K562 (cell line): ENCODE measurements around the gene NUP107. TPM values are rescaled to one million over a fixed set of nuclear protein-coding genes. Genes with fewer than 3 reads are reported as not detected.
A peak's percentile ranks its signal among the peaks of the same experiment; 100 is the strongest.

Source experiments
- DEAF1 ChIP-seq: fragments of 450-650 bp; formaldehyde crosslinking; IDR thresholded peaks from 2 replicates; pipeline ENCODE4 v1.4.0; 2020; ENCODE audit warnings: mild to moderate bottlenecking, moderate library complexity
- FOXJ3 ChIP-seq: sonication (generic); formaldehyde crosslinking; IDR thresholded peaks from 2 replicates; pipeline ENCODE4 v1.4.0; 2020; ENCODE audit warnings: mild to moderate bottlenecking, missing genetic modification reagents
- KLF1 ChIP-seq: fragments of 450-650 bp; IDR thresholded peaks from 2 replicates; pipeline ENCODE4 v1.6.1; 2016; ENCODE audit warnings: missing genetic modification characterization, missing compliant biosample characterization
- MLLT1 ChIP-seq, 2 experiments: fragments of 450-650 bp; IDR thresholded peaks; 2 replicates each; pipeline ENCODE4 v1.6.1; 2016
- PATZ1 ChIP-seq: fragments of 250-450 bp; sonication (Bioruptor Pico); IDR thresholded peaks from 2 replicates; pipeline ENCODE4 v1.5.0; 2020; ENCODE audit warnings: mild to moderate bottlenecking, borderline replicate concordance
- RFX5 ChIP-seq: IDR thresholded peaks from 2 replicates; pipeline ENCODE4 v1.6.1; 2011; ENCODE audit warnings: low read depth, mild to moderate bottlenecking, improper control_type of control experiment, low read length
- SMAD3 ChIP-seq: fragments of 450-650 bp; formaldehyde crosslinking; conservative IDR thresholded peaks from 2 replicates; pipeline ENCODE4 v1.4.0; 2020; ENCODE audit warnings: mild to moderate bottlenecking
- SMARCC2 ChIP-seq: fragments of 450-650 bp; IDR thresholded peaks from 2 replicates; pipeline ENCODE4 v1.6.1; 2017; ENCODE audit warnings: antibody characterized with exemption, moderate library complexity, mild to moderate bottlenecking, low read depth
- SREBF2 ChIP-seq: sonication (generic); formaldehyde crosslinking; IDR thresholded peaks from 2 replicates; pipeline ENCODE4 v1.4.0; 2020; ENCODE audit warnings: mild to moderate bottlenecking, missing genetic modification reagents
- THRA ChIP-seq: fragments of 450-650 bp; IDR thresholded peaks from 2 replicates; pipeline ENCODE4 v1.6.1; 2017; ENCODE audit warnings: mild to moderate bottlenecking, moderate library complexity
- ZBTB12 ChIP-seq: fragments of 250-450 bp; sonication (Bioruptor Pico); IDR thresholded peaks from 2 replicates; pipeline ENCODE4 v1.4.0; 2020
- ZBTB17 ChIP-seq: fragments of 450-650 bp; formaldehyde crosslinking; IDR thresholded peaks from 2 replicates; pipeline ENCODE4 v1.4.0; 2020; ENCODE audit warnings: mild to moderate bottlenecking
- ZNF175 ChIP-seq: fragments of 200-800 bp; sonication (Bioruptor generic); IDR thresholded peaks from 2 replicates; pipeline ENCODE4 v1.6.1; 2016; ENCODE audit warnings: low read depth, mild to moderate bottlenecking, missing genetic modification characterization, missing compliant biosample characterization
- polyA plus RNA-seq, 8 experiments: library from polyadenylated mRNA; depleted of rRNA in 4 of 8; stranded (reverse) in 5 of 8; unstranded in 3 of 8; fragments of >200 nt; fragmentation: Nextera tagmentation in 2 of 8; fragmentation: Illumina TruSeq in 1 of 8; extraction: Ambion mirVana in 2 of 8; extraction: Trizol in 1 of 8; gene quantifications; 2 replicates each; pipeline versions ENCODE4 v1.2.1 to v1.2.3, GENCODE V29; 2011 to 2014; ENCODE audit warnings: inconsistent platforms in 1 of 8, missing spikeins in 1 of 8
- total RNA-seq, 7 experiments: library from RNA; depleted of rRNA in 6 of 7; stranded (reverse); fragments of >200 nt in 6 of 7; fragmentation: Illumina TruSeq in 2 of 7; extraction: Trizol in 2 of 7; gene quantifications; 2 replicates each; pipeline versions ENCODE4 v1.2.1 to v1.2.3, GENCODE V29; 2011 to 2021; ENCODE audit warnings: low replicate concordance in 1 of 7
- TF ChIP-seq, protein P1 (sequence below): sonication (generic); formaldehyde crosslinking; IDR thresholded peaks from 2 replicates; pipeline ENCODE4 v1.4.0; 2020; ENCODE audit warnings: mild to moderate bottlenecking, missing genetic modification reagents
- TF ChIP-seq, protein P2 (sequence below): fragments of 250-450 bp; sonication (Bioruptor Pico); IDR thresholded peaks from 2 replicates; pipeline ENCODE4 v1.8.0; 2021; ENCODE audit warnings: mild to moderate bottlenecking, moderate library complexity

The NUP107 gene
- total and polyA plus RNA-seq, 9 of the 15 experiments (the other 6 are each of a cell fraction or from before 2014, with no cell fraction given): 129 to 277 (median 199) TPM

GRCh38 chr12:68771223-68771925 lies 84.6 kb downstream of the NUP107 start (continued):
- TF ChIP-seq, protein P1, sequence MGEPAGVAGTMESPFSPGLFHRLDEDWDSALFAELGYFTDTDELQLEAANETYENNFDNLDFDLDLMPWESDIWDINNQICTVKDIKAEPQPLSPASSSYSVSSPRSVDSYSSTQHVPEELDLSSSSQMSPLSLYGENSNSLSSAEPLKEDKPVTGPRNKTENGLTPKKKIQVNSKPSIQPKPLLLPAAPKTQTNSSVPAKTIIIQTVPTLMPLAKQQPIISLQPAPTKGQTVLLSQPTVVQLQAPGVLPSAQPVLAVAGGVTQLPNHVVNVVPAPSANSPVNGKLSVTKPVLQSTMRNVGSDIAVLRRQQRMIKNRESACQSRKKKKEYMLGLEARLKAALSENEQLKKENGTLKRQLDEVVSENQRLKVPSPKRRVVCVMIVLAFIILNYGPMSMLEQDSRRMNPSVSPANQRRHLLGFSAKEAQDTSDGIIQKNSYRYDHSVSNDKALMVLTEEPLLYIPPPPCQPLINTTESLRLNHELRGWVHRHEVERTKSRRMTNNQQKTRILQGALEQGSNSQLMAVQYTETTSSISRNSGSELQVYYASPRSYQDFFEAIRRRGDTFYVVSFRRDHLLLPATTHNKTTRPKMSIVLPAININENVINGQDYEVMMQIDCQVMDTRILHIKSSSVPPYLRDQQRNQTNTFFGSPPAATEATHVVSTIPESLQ (CRISPR knock-in tag): no peak
- TF ChIP-seq SMAD3 (CRISPR knock-in tag): no peak
- no peak for TF ChIP-seq DEAF1 (CRISPR knock-in tag)
- no peak for TF ChIP-seq SREBF2 (CRISPR knock-in tag)
- no peak for TF ChIP-seq KLF1 (tag)
- no peak for TF ChIP-seq MLLT1 (IDR thresholded peaks at IDR 0.05)
- TF ChIP-seq, protein P2, sequence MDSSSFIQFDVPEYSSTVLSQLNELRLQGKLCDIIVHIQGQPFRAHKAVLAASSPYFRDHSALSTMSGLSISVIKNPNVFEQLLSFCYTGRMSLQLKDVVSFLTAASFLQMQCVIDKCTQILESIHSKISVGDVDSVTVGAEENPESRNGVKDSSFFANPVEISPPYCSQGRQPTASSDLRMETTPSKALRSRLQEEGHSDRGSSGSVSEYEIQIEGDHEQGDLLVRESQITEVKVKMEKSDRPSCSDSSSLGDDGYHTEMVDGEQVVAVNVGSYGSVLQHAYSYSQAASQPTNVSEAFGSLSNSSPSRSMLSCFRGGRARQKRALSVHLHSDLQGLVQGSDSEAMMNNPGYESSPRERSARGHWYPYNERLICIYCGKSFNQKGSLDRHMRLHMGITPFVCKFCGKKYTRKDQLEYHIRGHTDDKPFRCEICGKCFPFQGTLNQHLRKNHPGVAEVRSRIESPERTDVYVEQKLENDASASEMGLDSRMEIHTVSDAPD (CRISPR knock-in tag): no peak
- no peak for TF ChIP-seq RFX5
- TF ChIP-seq PATZ1 (CRISPR knock-in tag): no peak
- TF ChIP-seq SMARCC2: peak; percentile 47; the same call in 1 of the 2 replicates
- no peak for TF ChIP-seq ZNF175 (CRISPR knock-in tag)
- TF ChIP-seq THRA: no peak
- TF ChIP-seq FOXJ3 (CRISPR knock-in tag): no peak
- no peak for TF ChIP-seq ZBTB17 (CRISPR knock-in tag)
- TF ChIP-seq ZBTB12 (CRISPR knock-in tag): no peak
